Activated B cell treated with CpG ODN at 0.5 μM for 24 hours (primary cell): ENCODE results near the gene USP9Y. TPM values are rescaled to one million over a fixed set of nuclear protein-coding genes. Genes with fewer than 3 reads are reported as not detected.
"Not testable (repeated sequence)": the region's sequence is repeated elsewhere in the genome, so short reads cannot be mapped to it uniquely, and the experiment has no call there.

Experiments
- ATAC-seq: fragments of 200-7000 bp; cut with Tn5 transposase; one replicate; pipeline ENCODE4 v1.10.0; 2021; ENCODE audit warnings: low read depth, mild to moderate bottlenecking, moderate library complexity
- CTCF ChIA-PET: fragments of 350-600 bp; sonication (Branson Sonifier 250); formaldehyde crosslinking; loops from one replicate; lab custom pipeline; 2021; ENCODE audit warnings: antibody characterized with exemption; lab: Charles Lee
- POLR2A ChIA-PET: fragments of 350-600 bp; sonication (Branson Sonifier 250); formaldehyde crosslinking; loops from one replicate; lab custom pipeline; 2021; ENCODE audit warnings: antibody characterized with exemption; lab: Charles Lee
- DNase-seq: peaks from one replicate; pipeline ENCODE4 v3.0.0; 2022
- H3K27ac Mint-ChIP-seq: one replicate; pipeline ENCODE4 v1.8.0; 2020; ENCODE audit warnings: mixed read lengths
- H3K27me3 Mint-ChIP-seq: one replicate; pipeline ENCODE4 v1.8.0; 2021; ENCODE audit warnings: mixed read lengths
- H3K36me3 Mint-ChIP-seq: one replicate; pipeline ENCODE4 v1.8.0; 2021; ENCODE audit warnings: low read depth, mixed read lengths
- H3K4me1 Mint-ChIP-seq: one replicate; pipeline ENCODE4 v1.8.0; 2021; ENCODE audit warnings: mixed read lengths
- H3K4me3 Mint-ChIP-seq: one replicate; pipeline ENCODE4 v1.8.0; 2020; ENCODE audit warnings: mild to moderate bottlenecking, mixed read lengths
- H3K9me3 Mint-ChIP-seq: one replicate; pipeline ENCODE4 v1.8.0; 2020; ENCODE audit warnings: mixed read lengths
- CTCF ChIP-seq: fragments of 200-600 bp; IDR thresholded peaks from one replicate; pipeline ENCODE4 v1.8.0; 2022; ENCODE audit warnings: antibody characterized with exemption, mild to moderate bottlenecking
- intact Hi-C: fragments of 100-400 bp; cut with micrococcal nuclease; formaldehyde crosslinking; loops from one replicate; pipeline ENCODE4 v1.15.1; 2024
- total RNA-seq: library from RNA; stranded (reverse); gene quantifications from 2 replicates; pipeline ENCODE4 v1.2.3, GENCODE V29; 2022

USP9Y gene
- total RNA-seq = 25.8 and 29.3 TPM in 2 replicates

- TF ChIP-seq CTCF = no peak
- intact Hi-C loops = loop anchor here (5.0 kb wide), 1 partner anchor 39 kb away; no protein-coding TSS in a partner anchor
- DNase-seq (no peak), ATAC-seq (no peak)
- Mint-ChIP-seq H3K9me3 (peaks cover 11% of the 10 kb centered on the region), H3K4me1 (peaks cover 17% of the 10 kb centered on the region), H3K4me3 (no peak within 1 kb of the TSS), H3K36me3 (peaks cover 53% of the 10 kb centered on the region), H3K27ac (peak within 1 kb of the TSS; percentile 41), H3K27me3 (no peaks in the 10 kb centered on the region)
- ChIA-PET CTCF (no interaction called here), POLR2A (no interaction called here)
Measured at GRCh38 chrY:12701181-12701695, at the start of gene USP9Y. Gene USP9Y, plus strand, starts transcription at chrY:12701231. Its CDS starts 8,217 bp downstream, at chrY:12709448.

- H3K36me3 Mint-ChIP-seq = no peaks in the 10 kb centered on the region
- H3K4me3 Mint-ChIP-seq = no peak overlapping the region
- CTCF ChIA-PET = no interaction called here
- DNase-seq (no peak), ATAC-seq (no peak)
- peaks cover 5% of the 10 kb centered on the region for H3K9me3 Mint-ChIP-seq
- H3K27me3 Mint-ChIP-seq = no peaks in the 10 kb centered on the region
- intact Hi-C loops = no loop called here
- no peaks in the 10 kb centered on the region for H3K4me1 Mint-ChIP-seq
- TF ChIP-seq CTCF = no peak
- POLR2A ChIA-PET = no interaction called here
- no peak overlapping the region for H3K27ac Mint-ChIP-seq
Measured at GRCh38 chrY:12651621-12652036, 49.4 kb upstream of the USP9Y start.

GRCh38 chrY:12661745-12662681 lies 39.0 kb upstream of the USP9Y start:
- Mint-ChIP-seq H3K9me3 (no peaks in the 10 kb centered on the region), H3K4me3 (peak overlapping the region; percentile 98), H3K36me3 (peaks cover 22% of the 10 kb centered on the region), H3K27ac (peak overlapping the region; percentile 97), H3K4me1 (peaks cover 25% of the 10 kb centered on the region), H3K27me3 (no peaks in the 10 kb centered on the region)
- no peak for TF ChIP-seq CTCF
- DNase-seq (peak; percentile 43), ATAC-seq (peak; percentile 86)
- CTCF ChIA-PET = no interaction called here
- POLR2A ChIA-PET = interaction anchor here (0.6 to 0.7 kb wide), 6 partner anchors 24 to 820 kb away, joined by 3 to 8 read pairs (median 6); partner anchors contain the start of gene DDX3Y
- intact Hi-C loops = loop anchor here (1.0 to 5.0 kb wide), 4 partner anchors 40 to 1680 kb away; partner anchors contain the start of gene USP9Y

- H3K4me3 Mint-ChIP-seq = peak overlapping the region; percentile 98
- H3K4me1 Mint-ChIP-seq = peaks cover 28% of the 10 kb centered on the region
- DNase-seq = peak; percentile 23
- POLR2A ChIA-PET = no interaction called here
- no peaks in the 10 kb centered on the region for H3K27me3 Mint-ChIP-seq
- no peaks in the 10 kb centered on the region for H3K9me3 Mint-ChIP-seq
- intact Hi-C loops = loop anchor here (1.0 to 5.0 kb wide), 5 partner anchors 39 to 1679 kb away; partner anchors contain the start of gene USP9Y
- ATAC-seq = peak; percentile 38
- H3K27ac Mint-ChIP-seq = peak overlapping the region; percentile 97
- no peak for TF ChIP-seq CTCF
- CTCF ChIA-PET = no interaction called here
- H3K36me3 Mint-ChIP-seq = peaks cover 28% of the 10 kb centered on the region
Measured at GRCh38 chrY:12662745-12663591, 38.1 kb upstream of the USP9Y start.

- Mint-ChIP-seq H3K4me3 (peak overlapping the region; percentile 98), H3K4me1 (peaks cover 32% of the 10 kb centered on the region), H3K36me3 (peaks cover 35% of the 10 kb centered on the region), H3K27ac (peak overlapping the region; percentile 97)
- intact Hi-C loops = loop anchor here (1.0 to 5.0 kb wide), 4 partner anchors 38 to 1678 kb away; partner anchors contain the start of gene USP9Y
- DNase-seq, ATAC-seq, CTCF ChIA-PET, H3K27me3 Mint-ChIP-seq, H3K9me3 Mint-ChIP-seq, POLR2A ChIA-PET: not testable (repeated sequence)
Measured at GRCh38 chrY:12663845-12664244, 37.2 kb upstream of the USP9Y start.
